B cell (primary cell): ENCODE results near the gene KPNB1. TPM values are rescaled to one million over a fixed set of nuclear protein-coding genes. Genes with fewer than 3 reads are reported as not detected.

Experiments used
- ATAC-seq: fragments of 200-7000 bp; cut with Tn5 transposase; one replicate; pipeline ENCODE4 v1.10.0; 2021; ENCODE audit warnings: low read depth, mild to moderate bottlenecking, moderate number of reproducible peaks, moderate library complexity
- CTCF ChIA-PET: fragments of 350-600 bp; sonication (Branson Sonifier 250); formaldehyde crosslinking; loops from one replicate; lab custom pipeline; 2021; ENCODE audit warnings: antibody characterized with exemption, inconsistent platforms; lab: Charles Lee
- POLR2A ChIA-PET: fragments of 350-600 bp; sonication (Branson Sonifier 250); formaldehyde crosslinking; loops from one replicate; lab custom pipeline; 2021; ENCODE audit warnings: antibody characterized with exemption; lab: Charles Lee
- DNase-seq: peaks from one replicate; pipeline ENCODE4 v3.0.0; 2013
- H2AFZ ChIP-seq: 2 replicates; pipeline ENCODE4 v1.6.1; 2012; ENCODE audit warnings: mild to moderate bottlenecking, low read depth, low read length; ENCODE audit not compliant: insufficient read depth, poor library complexity, severe bottlenecking
- H3K27ac ChIP-seq, 2 donors: 1 replicate in 1 of 2; 2 replicates in 1 of 2; pipeline ENCODE4 v1.5.1; 2012 to 2013; ENCODE audit warnings: low read length in 2 of 2, mild to moderate bottlenecking in 2 of 2, moderate library complexity in 1 of 2
- H3K27me3 ChIP-seq, 4 experiments: fragments of 200-600 bp in 1 of 4; sonication (generic) in 1 of 4; replicated peaks in 1 of 4; 1 replicate in 2 of 4; 2 replicates in 2 of 4; pipeline versions ENCODE4 v1.6.1 to v1.7.0; 2013 to 2016; ENCODE audit warnings: low read length in 3 of 4, mild to moderate bottlenecking in 2 of 4, mixed read lengths in 1 of 4, moderate library complexity in 1 of 4; ENCODE audit not compliant: insufficient read depth in 4 of 4, control insufficient read depth in 3 of 4; ENCODE audit errors: control extremely low read depth in 1 of 4
- H3K36me3 ChIP-seq, 2 experiments: replicated peaks in 1 of 2; 1 replicate in 1 of 2; 2 replicates in 1 of 2; pipeline versions ENCODE4 v1.6.1 to v1.7.1; 2013; ENCODE audit warnings: low read length in 1 of 2; ENCODE audit not compliant: insufficient read depth in 2 of 2, control insufficient read depth in 1 of 2; ENCODE audit errors: control extremely low read depth in 1 of 2, extremely low read depth in 1 of 2
- H3K4me1 ChIP-seq, 2 donors: fragments of 200-600 bp in 1 of 2; sonication (generic) in 1 of 2; 1 replicate in 1 of 2; 2 replicates in 1 of 2; pipeline versions ENCODE4 v1.5.1 to v1.6.1; 2013 to 2017; ENCODE audit warnings: low read length in 2 of 2; ENCODE audit not compliant: control insufficient read depth in 2 of 2, insufficient read depth in 2 of 2
- H3K4me2 ChIP-seq: replicated peaks from 2 replicates; pipeline ENCODE3; 2012; ENCODE audit warnings: mild to moderate bottlenecking, low read depth, low read length; ENCODE audit not compliant: poor library complexity, severe bottlenecking
- H3K4me3 ChIP-seq, 5 experiments: fragments of 200-600 bp in 1 of 5; sonication (generic) in 1 of 5; 1 replicate in 3 of 5; 2 replicates in 2 of 5; pipeline versions ENCODE4 v1.5.1 to v1.7.0; 2011 to 2016; ENCODE audit warnings: low read length in 4 of 5, mild to moderate bottlenecking in 4 of 5, low read depth in 2 of 5, control low read depth in 1 of 5, moderate library complexity in 1 of 5; ENCODE audit not compliant: insufficient read depth in 1 of 5; ENCODE audit errors: control extremely low read depth in 1 of 5, extremely low read depth in 1 of 5
- H3K79me2 ChIP-seq: fragments of 200-600 bp; sonication (generic); one replicate; pipeline ENCODE4 v1.6.0; 2016; ENCODE audit warnings: low read length; ENCODE audit not compliant: control insufficient read depth, insufficient read depth
- H3K9ac ChIP-seq: fragments of 200-600 bp; sonication (generic); 2 replicates; pipeline ENCODE4 v1.6.1; 2017; ENCODE audit warnings: mild to moderate bottlenecking, low read length, moderate library complexity
- H3K9me3 ChIP-seq, 3 donors: one replicate each; pipeline versions ENCODE4 v1.6.1 to v1.7.1; 2013; ENCODE audit warnings: low read length in 2 of 3; ENCODE audit not compliant: control insufficient read depth in 2 of 3, insufficient read depth in 1 of 3; ENCODE audit errors: control extremely low read depth in 1 of 3
- H4K20me1 ChIP-seq: 2 replicates; pipeline ENCODE4 v1.6.0; 2012; ENCODE audit warnings: mild to moderate bottlenecking, low read length; ENCODE audit not compliant: insufficient read depth, control insufficient read depth, poor library complexity, severe bottlenecking
- H3K27ac Mint-ChIP-seq: one replicate; pipeline ENCODE4 v1.8.0; 2021; ENCODE audit warnings: mixed read lengths
- H3K27me3 Mint-ChIP-seq: one replicate; pipeline ENCODE4 v1.8.0; 2021; ENCODE audit warnings: mixed read lengths
- H3K4me1 Mint-ChIP-seq: one replicate; pipeline ENCODE4 v1.8.0; 2021; ENCODE audit warnings: mixed read lengths
- H3K4me3 Mint-ChIP-seq: one replicate; pipeline ENCODE4 v1.8.0; 2021; ENCODE audit warnings: mixed read lengths
- H3K9me3 Mint-ChIP-seq: one replicate; pipeline ENCODE4 v1.8.0; 2022; ENCODE audit warnings: mixed read lengths; ENCODE audit not compliant: insufficient read depth
- CTCF ChIP-seq: fragments of 200-600 bp; IDR thresholded peaks from one replicate; pipeline ENCODE4 v1.8.0; 2022; ENCODE audit warnings: antibody characterized with exemption, mild to moderate bottlenecking
- EZH2 ChIP-seq: IDR thresholded peaks from 2 replicates; pipeline ENCODE4 v1.6.1; 2012; ENCODE audit warnings: borderline replicate concordance, low read depth, mild to moderate bottlenecking, moderate library complexity, low read length; ENCODE audit not compliant: insufficient read depth, poor library complexity, severe bottlenecking
- WGBS: methylation state at CpG from one replicate; pipeline ENCODE4 v1.1.5; 2013; ENCODE audit warnings: missing lambda C conversion rate; ENCODE audit not compliant: insufficient coverage; 5-methylcytosine and 5-hydroxymethylcytosine counted together
- intact Hi-C: fragments of 100-400 bp; cut with micrococcal nuclease; formaldehyde crosslinking; loops from one replicate; pipeline ENCODE4 v1.10.0; 2022
- polyA plus RNA-seq: library from polyadenylated mRNA; depleted of rRNA; stranded (reverse); fragments of >200 nt; gene quantifications from 2 replicates; pipeline ENCODE4 v1.2.3, GENCODE V29; 2012
- total RNA-seq, 2 donors: library from RNA; stranded (reverse); fragments of 120-200 nt in 1 of 2; gene quantifications; 1 replicate in 1 of 2; 2 replicates in 1 of 2; pipeline versions ENCODE4 v1.2.3 to v1.2.4, GENCODE V29; 2013 to 2022

Gene KPNB1
- total and polyA plus RNA-seq, 2 donors (not counting 1 experiment from before 2014, with no cell fraction given): 60.6 to 278 TPM

GRCh38 chr17:47693731-47694580 lies 44.2 kb downstream of the KPNB1 start, which contains the start of gene TBKBP1:
TSS of gene TBKBP1 (plus strand) at chr17:47694161. CDS start at chr17:47696113, 1,952 bp downstream.
- peaks cover 0 to 5% (median 2%) of the 10 kb centered on the region in 4 experiments for H3K27me3 ChIP-seq
- intact Hi-C loops: loop anchor here (2.0 to 10.0 kb wide), 3 partner anchors 41 to 111 kb away; no protein-coding TSS in a partner anchor
- ATAC-seq (peak; percentile 51), DNase-seq (peak; percentile 53)
- peaks cover 3% of the 10 kb centered on the region for H3K79me2 ChIP-seq
- peak within 1 kb of the TSS; percentile 6 to 73 (median 64) for H3K4me3 ChIP-seq
- POLR2A ChIA-PET: interaction anchor here (0.6 to 1.7 kb wide), 8 partner anchors 12 to 1721 kb away, joined by 3 to 9 read pairs (median 5); partner anchors contain the start of genes PHB1 and TBX21
- no peaks in the 10 kb centered on the region for H3K36me3 ChIP-seq
- TF ChIP-seq EZH2: no peak
- no peak for TF ChIP-seq CTCF
- H3K9ac ChIP-seq: peak within 1 kb of the TSS; percentile 70
- CTCF ChIA-PET: interaction anchor here (1.1 to 1.6 kb wide), 4 partner anchors 24 to 39 kb away, joined by 3 to 5 read pairs (median 4); partner anchors contain the start of gene TBX21
- H3K27ac ChIP-seq: peak within 1 kb of the TSS; percentile 23 to 44
- under 1% methylated on average over 67 of the region's 87 CpGs for WGBS
- H3K4me2 ChIP-seq: peak within 1 kb of the TSS; percentile 98
- Mint-ChIP-seq H3K4me1 (peaks cover 38% of the 10 kb centered on the region), H3K4me3 (peak within 1 kb of the TSS; percentile 86), H3K9me3 (no peaks in the 10 kb centered on the region), H3K27me3 (no peaks in the 10 kb centered on the region), H3K27ac (peak within 1 kb of the TSS; percentile 71)
- H2AFZ ChIP-seq: peak within 1 kb of the TSS; percentile 74
- peaks cover under 1% of the 10 kb centered on the region for H4K20me1 ChIP-seq
- H3K9me3 ChIP-seq: no peaks in the 10 kb centered on the region
- H3K4me1 ChIP-seq: peaks cover 23 to 42% of the 10 kb centered on the region in 2 donors
